HG02885 (cell line): ENCODE data around the gene RNH1.

Source experiments
- ATAC-seq: cut with Tn5 transposase; IDR thresholded peaks from one replicate; pipeline ENCODE4 v1.9.1; 2021; ENCODE audit warnings: mild to moderate bottlenecking; ENCODE audit not compliant: unreplicated experiment, poor library complexity

RNH1 gene

GRCh38 chr11:537622-538430 is 30.8 kb upstream of the RNH1 start:
- ATAC-seq = no peak

GRCh38 chr11:536841-537621 is 30.0 kb upstream of the RNH1 start, which contains the start of gene LRRC56:
Gene LRRC56 (plus strand): TSS chr11:537527. CDS start chr11:540685, 3,158 bp downstream.
- ATAC-seq = peak; percentile 49

- ATAC-seq = peak; percentile 75
Observed at GRCh38 chr11:535519-536454, 28.7 kb upstream of the RNH1 start, which contains the start of gene HRAS. Gene HRAS (minus strand): TSS chr11:535576.

- peak; percentile 15 for ATAC-seq
Observed at GRCh38 chr11:535210-535518, 28.1 kb upstream of the RNH1 start.

GRCh38 chr11:534396-535209 is 27.6 kb upstream of the RNH1 start:
- peak; percentile 0 for ATAC-seq

- no peak for ATAC-seq
Observed at GRCh38 chr11:533586-534395, 26.7 kb upstream of the RNH1 start.

- no peak for ATAC-seq
Observed at GRCh38 chr11:532986-533585, 26.0 kb upstream of the RNH1 start.

GRCh38 chr11:532527-532985 is 25.5 kb upstream of the RNH1 start:
- ATAC-seq = no peak

GRCh38 chr11:531919-532526 is 25.0 kb upstream of the RNH1 start:
- no peak for ATAC-seq

GRCh38 chr11:530960-531831 is 24.2 kb upstream of the RNH1 start:
- no peak for ATAC-seq

- no peak for ATAC-seq
Observed at GRCh38 chr11:529728-530411, 22.8 kb upstream of the RNH1 start.

- ATAC-seq = no peak
Observed at GRCh38 chr11:528815-529727, 22.0 kb upstream of the RNH1 start.

- no peak for ATAC-seq
Observed at GRCh38 chr11:528166-528814, 21.2 kb upstream of the RNH1 start.

GRCh38 chr11:526192-526591 is 19.1 kb upstream of the RNH1 start:
- ATAC-seq = no peak

- ATAC-seq = no peak
Observed at GRCh38 chr11:521177-521688, 14.2 kb upstream of the RNH1 start.
